Esophagus squamous epithelium (tissue), 4 donors: ENCODE data around the gene POU3F4.

Source experiments
- POLR2A ChIP-seq, 4 donors: fragments of 450-650 bp; IDR thresholded peaks; one replicate each; pipeline ENCODE4 v1.6.1; 2017; ENCODE audit warnings: antibody characterized with exemption in 4 of 4, mild to moderate bottlenecking in 4 of 4, moderate library complexity in 3 of 4
- TF ChIP-seq, protein P1 (sequence below), 6 experiments: fragments of 450-650 bp in 4 of 6; fragments of 200-600 bp in 2 of 6; sonication (generic) in 2 of 6; IDR thresholded peaks; one replicate each; pipeline ENCODE4 v1.5.1; 2016 to 2019; ENCODE audit warnings: antibody characterized with exemption in 6 of 6, mild to moderate bottlenecking in 4 of 6, moderate library complexity in 4 of 6

DNA sequence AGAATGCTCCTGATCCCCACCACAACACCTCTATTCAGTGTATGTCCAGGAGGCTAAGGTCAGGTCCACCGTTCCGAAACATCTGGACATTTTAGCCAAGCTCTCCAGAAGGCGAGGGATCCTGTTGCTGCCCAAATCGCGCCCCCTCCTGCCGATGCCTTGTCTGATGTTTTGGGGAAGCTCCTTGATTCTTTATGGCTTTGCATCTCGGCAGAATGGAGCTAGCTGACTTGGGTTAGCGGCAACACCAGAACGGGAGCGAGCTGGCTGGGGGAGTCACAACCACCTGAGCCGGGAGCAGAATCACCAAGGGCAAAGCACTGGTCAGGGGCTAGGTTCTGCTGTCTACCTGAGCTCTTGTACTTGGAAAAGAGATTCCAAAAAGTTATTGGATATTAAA is 6.6 kb upstream of the POU3F4 start:
- no peak for TF ChIP-seq POLR2A (IDR thresholded peaks at IDR 0.05)
- TF ChIP-seq, protein P1, sequence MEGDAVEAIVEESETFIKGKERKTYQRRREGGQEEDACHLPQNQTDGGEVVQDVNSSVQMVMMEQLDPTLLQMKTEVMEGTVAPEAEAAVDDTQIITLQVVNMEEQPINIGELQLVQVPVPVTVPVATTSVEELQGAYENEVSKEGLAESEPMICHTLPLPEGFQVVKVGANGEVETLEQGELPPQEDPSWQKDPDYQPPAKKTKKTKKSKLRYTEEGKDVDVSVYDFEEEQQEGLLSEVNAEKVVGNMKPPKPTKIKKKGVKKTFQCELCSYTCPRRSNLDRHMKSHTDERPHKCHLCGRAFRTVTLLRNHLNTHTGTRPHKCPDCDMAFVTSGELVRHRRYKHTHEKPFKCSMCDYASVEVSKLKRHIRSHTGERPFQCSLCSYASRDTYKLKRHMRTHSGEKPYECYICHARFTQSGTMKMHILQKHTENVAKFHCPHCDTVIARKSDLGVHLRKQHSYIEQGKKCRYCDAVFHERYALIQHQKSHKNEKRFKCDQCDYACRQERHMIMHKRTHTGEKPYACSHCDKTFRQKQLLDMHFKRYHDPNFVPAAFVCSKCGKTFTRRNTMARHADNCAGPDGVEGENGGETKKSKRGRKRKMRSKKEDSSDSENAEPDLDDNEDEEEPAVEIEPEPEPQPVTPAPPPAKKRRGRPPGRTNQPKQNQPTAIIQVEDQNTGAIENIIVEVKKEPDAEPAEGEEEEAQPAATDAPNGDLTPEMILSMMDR (IDR thresholded peaks at IDR 0.05): no peak
